NCI-H345 treated with DMSO at 0.1 percent for 48 hours (cell line): ENCODE results near the gene ABCF1.

ENCODE experiments used
- DNase-seq: peaks from one replicate; lab custom pipeline; 2025; ENCODE audit not compliant: unreplicated experiment; lab: John Stamatoyannopoulos, UW

ABCF1 gene

DNA sequence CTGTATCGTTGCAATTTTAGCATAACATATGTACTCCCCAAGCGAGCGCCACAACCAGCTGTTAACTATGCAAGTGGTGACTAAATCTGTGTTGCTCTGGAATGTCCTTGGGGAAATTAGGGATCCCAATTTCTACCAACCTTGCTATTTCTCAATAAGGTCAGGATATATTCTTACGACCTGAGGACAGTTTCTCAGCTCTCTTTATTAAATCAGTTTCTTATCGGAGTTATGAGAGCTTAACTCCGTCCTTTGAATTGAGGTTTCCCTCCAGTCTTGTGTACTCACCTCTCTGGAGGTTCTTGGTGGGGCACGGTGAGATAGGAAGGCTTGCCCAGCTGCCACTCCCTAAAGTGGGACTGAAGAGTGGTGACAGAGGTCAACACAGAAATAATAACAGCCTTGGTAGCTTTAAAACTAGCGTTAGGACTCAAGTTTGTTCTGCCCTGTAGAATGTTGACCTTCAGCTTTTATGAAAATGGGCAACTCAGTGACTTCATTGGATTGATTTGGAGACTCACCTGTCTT is 47.1 kb downstream of the ABCF1 start:
- DNase-seq: no peak

DNA sequence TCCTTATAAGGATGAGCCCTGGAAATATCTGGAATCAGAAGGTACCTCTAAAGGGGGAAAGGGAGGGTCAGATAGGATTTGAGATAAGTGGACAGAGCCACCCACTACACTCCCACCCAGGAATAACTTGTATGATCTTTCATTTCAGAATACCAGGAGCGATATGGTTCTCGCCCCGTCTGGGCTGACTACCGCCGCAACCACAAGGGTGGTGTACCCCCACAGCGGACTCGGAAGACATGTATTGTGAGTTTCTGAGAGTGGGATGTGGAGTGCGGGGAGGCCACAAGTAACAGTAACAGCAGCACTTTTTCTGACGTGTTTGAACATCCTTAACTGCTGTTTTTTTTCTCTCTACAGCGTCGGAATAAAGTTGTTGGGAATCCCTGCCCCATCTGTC is 48.3 kb downstream of the ABCF1 start:
- no peak for DNase-seq

DNA sequence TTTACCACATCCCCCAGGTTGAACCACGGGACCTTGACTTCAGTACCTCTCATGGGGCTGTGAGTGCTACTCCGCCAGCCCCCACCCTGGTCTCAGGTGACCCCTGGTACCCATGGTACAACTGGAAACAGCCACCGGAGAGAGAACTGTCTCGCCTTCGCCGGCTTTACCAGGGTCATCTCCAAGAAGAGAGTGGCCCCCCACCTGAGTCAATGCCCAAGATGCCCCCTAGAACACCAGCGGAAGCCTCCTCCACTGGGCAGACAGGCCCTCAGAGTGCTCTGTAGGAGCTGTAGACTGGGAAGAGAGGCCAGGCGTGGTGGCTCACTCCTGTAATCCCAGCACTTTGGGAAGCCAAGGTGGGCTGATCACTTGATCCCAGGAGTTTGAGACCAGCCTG is 54.3 kb downstream of the ABCF1 start:
- DNase-seq: no peak

DNA sequence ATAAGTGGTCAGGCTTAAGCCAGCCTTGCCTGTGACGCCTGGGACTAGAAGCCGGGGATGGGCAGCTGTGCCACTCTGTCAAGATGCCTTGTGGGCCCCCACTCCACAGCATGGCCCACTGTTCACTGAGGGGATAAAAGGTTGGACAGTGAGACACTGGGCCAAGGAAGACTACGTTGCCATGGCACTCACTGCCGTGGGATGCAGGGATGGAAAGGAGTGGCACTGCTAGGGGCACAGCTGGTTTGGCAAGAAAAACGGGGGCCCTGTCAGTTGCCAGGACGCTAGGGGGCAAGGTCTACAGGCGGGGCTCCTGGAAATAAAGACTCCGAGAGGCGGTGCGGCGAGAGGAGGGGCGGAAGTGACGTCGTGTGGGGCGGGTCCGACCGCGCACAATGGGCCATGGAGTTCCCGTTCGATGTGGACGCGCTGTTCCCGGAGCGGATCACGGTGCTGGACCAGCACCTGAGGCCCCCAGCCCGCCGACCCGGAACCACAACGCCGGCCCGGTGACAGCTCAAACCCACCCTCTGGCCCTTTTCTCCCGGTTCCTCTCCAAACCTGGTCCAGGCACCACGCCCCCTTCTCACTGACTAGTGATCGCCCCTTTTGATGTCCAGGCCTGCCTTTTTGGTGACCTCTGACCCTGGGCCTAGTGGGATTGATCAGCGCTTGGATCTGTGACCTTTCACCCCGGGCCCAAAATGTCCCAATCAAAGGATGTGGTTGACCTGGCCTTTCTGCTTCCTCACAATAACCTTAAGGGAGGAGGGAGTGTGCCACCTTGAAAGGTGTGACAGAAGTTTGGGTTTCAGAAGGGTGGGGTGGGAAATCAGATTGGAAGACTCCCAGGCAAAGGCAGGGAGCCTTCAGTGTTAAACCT is 55.5 kb downstream of the ABCF1 start, which contains the start of gene ATAT1:
Gene ATAT1, plus strand, starts transcription at position 391 of the 883 bp plus-strand sequence.
- peak; percentile 68 for DNase-seq

DNA sequence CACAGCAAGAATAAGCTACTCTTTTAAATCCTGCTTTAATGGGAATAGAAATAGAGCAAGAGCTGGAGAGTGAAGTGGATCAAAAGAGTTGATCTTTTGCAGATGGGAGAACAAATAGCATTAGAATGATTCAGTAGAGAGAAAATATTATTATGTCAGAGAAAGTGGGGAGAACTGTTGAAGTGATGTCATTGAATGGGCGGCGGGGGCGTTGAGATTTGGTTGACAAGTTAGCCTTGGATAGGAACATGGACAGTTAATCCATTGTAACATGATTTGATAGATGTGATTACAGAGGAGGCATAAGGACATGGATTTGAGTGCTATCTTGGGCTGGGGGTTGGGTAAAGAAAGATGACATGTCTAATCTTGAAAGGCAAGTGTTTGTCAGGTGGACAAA is 64.6 kb downstream of the ABCF1 start:
- no peak for DNase-seq

DNA sequence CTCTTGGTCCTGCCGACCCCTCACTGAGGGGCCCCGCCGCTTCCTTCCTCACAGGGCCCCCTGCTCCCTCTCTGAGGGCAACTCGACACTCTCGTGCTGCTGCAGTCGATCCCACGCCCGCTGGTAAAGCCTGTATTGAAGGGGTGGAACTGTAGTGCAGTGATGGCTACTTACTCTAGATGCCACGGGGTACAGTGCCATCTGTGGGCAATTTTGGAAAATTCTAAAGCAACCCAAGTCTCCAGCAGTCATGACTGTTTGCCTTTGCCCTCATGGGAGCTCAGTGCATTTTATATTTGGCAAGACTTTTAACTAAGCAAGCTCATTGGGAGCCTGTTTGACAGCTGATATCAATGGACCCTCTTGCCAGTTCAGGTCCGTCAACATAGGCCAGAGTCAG is 69.2 kb downstream of the ABCF1 start:
- no peak for DNase-seq

DNA sequence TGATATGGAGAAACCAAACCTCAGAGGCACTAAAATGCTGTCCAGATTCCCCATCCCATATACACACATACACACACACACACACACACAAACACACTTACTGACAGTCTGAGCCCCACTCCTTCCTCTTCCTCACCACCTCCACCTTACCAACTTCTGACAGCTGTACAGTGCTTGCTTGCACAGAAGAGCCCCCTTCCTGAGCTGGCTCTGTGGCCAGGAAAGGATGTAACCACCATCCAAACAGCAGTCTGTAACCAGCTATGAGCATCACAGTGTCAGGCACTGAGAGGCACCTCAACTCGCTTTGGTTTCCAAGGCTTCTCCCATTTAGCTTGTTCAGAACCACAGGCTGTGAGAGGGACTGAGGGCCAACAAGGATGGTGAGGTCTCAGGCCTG is 69.8 kb downstream of the ABCF1 start:
- DNase-seq: no peak
